Gastrocnemius medialis (tissue), 4 donors: ENCODE results near the gene PARD3.

ENCODE experiments used
- CTCF ChIP-seq, 5 experiments: fragments of 450-650 bp in 3 of 5; fragments of 200-600 bp in 2 of 5; sonication (generic) in 2 of 5; IDR thresholded peaks in 4 of 5; conservative IDR thresholded peaks in 1 of 5; 1 replicate in 4 of 5; 2 replicates in 1 of 5; pipeline ENCODE4 v1.5.1; 2016 to 2019; ENCODE audit warnings: antibody characterized with exemption in 5 of 5, mild to moderate bottlenecking in 3 of 5, moderate library complexity in 3 of 5
- POLR2A ChIP-seq, 2 donors: fragments of 450-650 bp; IDR thresholded peaks; one replicate each; pipeline ENCODE4 v1.6.1; 2017; ENCODE audit warnings: antibody characterized with exemption in 2 of 2, mild to moderate bottlenecking in 2 of 2, moderate library complexity in 2 of 2

GRCh38 chr10:34689053-34689452, 126.0 kb downstream of the PARD3 start:
- TF ChIP-seq CTCF (IDR thresholded peaks at IDR 0.05 in 4 of 5, conservative IDR thresholded peaks at IDR 0.05 in 1 of 5): no peak
- no peak for TF ChIP-seq POLR2A (IDR thresholded peaks at IDR 0.05)
